Nephron progenitor cell (in vitro differentiated cells): ENCODE results near the gene MCM9.

Source experiments
- DNase-seq: peaks from one replicate; pipeline ENCODE4 v3.0.0; 2021
- H3K27ac Mint-ChIP-seq: 2 replicates; pipeline ENCODE4 v1.8.0; 2021; ENCODE audit warnings: mild to moderate bottlenecking, moderate library complexity, mixed read lengths
- H3K27me3 Mint-ChIP-seq: 2 replicates; pipeline ENCODE4 v1.8.0; 2021; ENCODE audit warnings: mild to moderate bottlenecking, low read depth, mixed read lengths; ENCODE audit not compliant: poor library complexity
- H3K36me3 Mint-ChIP-seq: 2 replicates; pipeline ENCODE4 v1.8.0; 2021; ENCODE audit warnings: low read depth, mixed read lengths
- H3K4me1 Mint-ChIP-seq: 2 replicates; pipeline ENCODE4 v1.8.0; 2021; ENCODE audit warnings: mixed read lengths
- H3K4me3 Mint-ChIP-seq: 2 replicates; pipeline ENCODE4 v1.8.0; 2021; ENCODE audit warnings: mild to moderate bottlenecking, moderate library complexity, mixed read lengths
- H3K9me3 Mint-ChIP-seq: 2 replicates; pipeline ENCODE4 v1.8.0; 2021; ENCODE audit warnings: mild to moderate bottlenecking, moderate library complexity, mixed read lengths
- TF ChIP-seq, protein P1 (sequence below): fragments of 200-600 bp; sonication (generic); IDR thresholded peaks from 2 replicates; pipeline ENCODE4 v1.5.0; 2021; ENCODE audit warnings: antibody characterized with exemption

Gene MCM9

DNA sequence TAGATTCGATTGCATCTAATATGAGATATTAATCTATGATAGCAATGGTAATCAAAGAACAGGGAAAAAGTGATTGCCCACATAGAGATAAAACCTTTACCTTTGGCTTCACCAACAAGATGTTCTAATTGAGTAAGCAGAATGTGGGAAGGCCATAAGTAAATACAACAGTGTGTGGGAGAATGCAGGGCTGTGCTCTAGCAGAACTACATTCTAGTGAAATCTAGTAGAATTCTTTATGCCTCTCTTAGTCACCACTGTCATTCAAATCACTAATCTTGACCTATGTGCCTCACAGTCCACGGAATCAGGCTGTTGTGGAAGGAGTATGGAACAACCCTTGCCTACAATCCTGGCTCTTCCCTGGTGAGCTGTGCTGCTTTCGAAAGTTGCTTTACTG is 30.4 kb upstream of the MCM9 start:
- H3K27ac Mint-ChIP-seq = peak overlapping the region; percentile 36
- DNase-seq = no peak
- TF ChIP-seq, protein P1, sequence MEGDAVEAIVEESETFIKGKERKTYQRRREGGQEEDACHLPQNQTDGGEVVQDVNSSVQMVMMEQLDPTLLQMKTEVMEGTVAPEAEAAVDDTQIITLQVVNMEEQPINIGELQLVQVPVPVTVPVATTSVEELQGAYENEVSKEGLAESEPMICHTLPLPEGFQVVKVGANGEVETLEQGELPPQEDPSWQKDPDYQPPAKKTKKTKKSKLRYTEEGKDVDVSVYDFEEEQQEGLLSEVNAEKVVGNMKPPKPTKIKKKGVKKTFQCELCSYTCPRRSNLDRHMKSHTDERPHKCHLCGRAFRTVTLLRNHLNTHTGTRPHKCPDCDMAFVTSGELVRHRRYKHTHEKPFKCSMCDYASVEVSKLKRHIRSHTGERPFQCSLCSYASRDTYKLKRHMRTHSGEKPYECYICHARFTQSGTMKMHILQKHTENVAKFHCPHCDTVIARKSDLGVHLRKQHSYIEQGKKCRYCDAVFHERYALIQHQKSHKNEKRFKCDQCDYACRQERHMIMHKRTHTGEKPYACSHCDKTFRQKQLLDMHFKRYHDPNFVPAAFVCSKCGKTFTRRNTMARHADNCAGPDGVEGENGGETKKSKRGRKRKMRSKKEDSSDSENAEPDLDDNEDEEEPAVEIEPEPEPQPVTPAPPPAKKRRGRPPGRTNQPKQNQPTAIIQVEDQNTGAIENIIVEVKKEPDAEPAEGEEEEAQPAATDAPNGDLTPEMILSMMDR = no peak
- H3K27me3 Mint-ChIP-seq = no peaks in the 10 kb centered on the region
- no peaks in the 10 kb centered on the region for H3K36me3 Mint-ChIP-seq
- no peaks in the 10 kb centered on the region for H3K9me3 Mint-ChIP-seq
- H3K4me3 Mint-ChIP-seq = no peak overlapping the region
- no peaks in the 10 kb centered on the region for H3K4me1 Mint-ChIP-seq

DNA sequence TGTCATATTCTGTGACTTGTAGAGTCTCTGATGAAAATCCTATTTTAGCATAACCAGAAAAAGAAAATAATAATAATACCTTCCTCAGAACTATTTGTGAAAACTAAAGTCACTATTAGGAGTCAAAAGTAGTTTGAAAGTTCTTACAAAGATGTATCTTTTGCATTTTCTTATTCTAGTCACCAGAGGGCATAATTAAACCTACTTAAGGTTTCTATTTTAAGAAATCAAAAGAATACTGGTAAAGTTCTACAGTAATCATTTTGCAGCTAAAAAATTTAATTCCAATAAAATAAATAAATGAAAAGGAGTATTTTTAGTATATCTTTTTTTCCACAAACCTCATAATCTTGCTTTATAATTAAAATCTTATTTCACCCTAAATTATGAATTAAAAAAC is 28.0 kb upstream of the MCM9 start:
- H3K4me3 Mint-ChIP-seq = no peak overlapping the region
- DNase-seq = no peak
- no peaks in the 10 kb centered on the region for H3K36me3 Mint-ChIP-seq

DNA sequence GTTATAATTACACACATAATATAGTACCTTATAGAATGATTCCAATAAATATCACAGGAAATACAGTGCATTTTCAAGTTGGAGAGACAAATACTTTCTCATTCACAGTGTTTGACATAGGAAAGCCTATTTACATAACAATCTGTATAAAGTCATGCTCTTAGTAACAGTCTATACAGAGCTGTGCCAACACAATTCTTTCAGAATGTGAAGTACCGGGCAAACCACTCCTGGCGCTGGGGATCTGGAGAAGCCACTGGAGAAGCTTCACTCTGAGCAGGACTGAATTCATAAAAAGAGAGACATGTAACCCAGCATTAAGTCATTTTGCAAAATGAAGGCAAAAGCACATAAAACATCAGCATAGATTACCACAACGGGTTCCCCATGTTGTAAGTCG is 24.9 kb upstream of the MCM9 start:
- TF ChIP-seq, protein P1 = no peak
- DNase-seq = no peak
- Mint-ChIP-seq H3K27ac (no peak overlapping the region), H3K9me3 (no peaks in the 10 kb centered on the region), H3K4me3 (no peak overlapping the region), H3K27me3 (no peaks in the 10 kb centered on the region), H3K4me1 (no peaks in the 10 kb centered on the region), H3K36me3 (no peaks in the 10 kb centered on the region)

More for the DNA sequence above, 28.0 kb upstream of the MCM9 start:
- Mint-ChIP-seq H3K27ac (no peak overlapping the region), H3K9me3 (no peaks in the 10 kb centered on the region), H3K27me3 (no peaks in the 10 kb centered on the region), H3K4me1 (no peaks in the 10 kb centered on the region)
- TF ChIP-seq, protein P1 = no peak

DNA sequence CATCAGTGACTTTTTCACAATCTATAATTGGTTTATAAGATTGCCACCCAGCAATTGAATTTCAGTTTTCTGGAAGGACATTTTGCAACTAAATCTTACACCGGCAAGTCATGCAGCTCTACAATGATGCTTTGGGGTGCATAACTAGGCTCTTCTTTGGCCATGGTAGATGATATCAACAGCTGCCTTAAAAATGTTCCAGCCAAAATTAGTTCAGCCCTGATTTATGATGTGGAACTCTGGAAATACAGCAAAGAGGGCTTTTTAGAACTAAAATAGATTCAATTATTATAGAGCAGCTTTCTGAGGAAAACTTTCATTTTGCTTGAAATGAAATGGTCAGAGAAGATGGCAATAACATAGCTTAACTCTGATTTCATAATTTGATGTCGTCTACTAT is 18.4 kb upstream of the MCM9 start:
- Mint-ChIP-seq H3K9me3 (peaks cover 26% of the 10 kb centered on the region), H3K4me1 (no peaks in the 10 kb centered on the region), H3K4me3 (no peak overlapping the region), H3K36me3 (peaks cover 5% of the 10 kb centered on the region), H3K27ac (no peak overlapping the region), H3K27me3 (no peaks in the 10 kb centered on the region)
- no peak for DNase-seq
- TF ChIP-seq, protein P1 = no peak

DNA sequence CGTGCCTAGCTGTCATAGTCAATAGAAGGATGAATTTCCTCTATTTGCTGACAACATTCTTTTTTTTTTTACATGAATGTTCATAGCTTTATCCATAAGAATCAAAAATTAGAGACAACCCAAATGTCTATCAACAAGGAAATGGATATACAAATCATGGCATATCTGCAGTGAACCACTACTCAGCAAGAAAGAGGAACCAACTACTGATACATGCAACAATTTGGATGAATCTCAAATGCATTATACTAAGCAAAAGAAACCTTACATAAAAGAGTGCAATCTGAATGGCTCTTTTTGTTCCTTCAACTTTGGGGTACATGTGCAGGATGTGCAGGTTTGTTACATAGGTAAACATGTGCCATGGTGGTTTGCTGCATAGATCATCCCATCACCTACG is 17.7 kb upstream of the MCM9 start:
- DNase-seq = no peak
- TF ChIP-seq, protein P1 = no peak
- Mint-ChIP-seq H3K9me3 (peaks cover 27% of the 10 kb centered on the region), H3K4me1 (no peaks in the 10 kb centered on the region), H3K36me3 (peaks cover 5% of the 10 kb centered on the region), H3K27me3 (no peaks in the 10 kb centered on the region), H3K27ac (no peak overlapping the region), H3K4me3 (no peak overlapping the region)

DNA sequence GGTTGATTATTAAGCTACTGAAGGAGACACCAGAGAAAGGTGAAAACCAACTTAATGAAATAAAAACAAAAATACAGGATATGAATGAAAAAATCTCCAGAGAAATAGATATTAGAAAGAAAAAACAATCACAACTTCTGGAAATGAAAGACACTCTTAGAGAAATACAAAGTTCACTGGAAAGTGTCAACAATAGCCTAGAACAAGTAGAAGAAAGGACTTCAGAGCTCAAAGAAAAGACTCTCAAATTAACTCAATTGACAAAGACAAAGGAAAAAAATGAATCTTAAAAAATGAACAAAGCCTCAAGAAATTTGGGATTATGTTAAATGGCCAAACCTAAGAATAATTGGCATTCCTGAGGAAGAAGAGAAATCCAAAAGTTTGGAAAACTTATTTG is 10.3 kb upstream of the MCM9 start:
- Mint-ChIP-seq H3K4me1 (no peaks in the 10 kb centered on the region), H3K9me3 (peaks cover 87% of the 10 kb centered on the region), H3K4me3 (no peak overlapping the region), H3K27ac (no peak overlapping the region), H3K36me3 (peaks cover 56% of the 10 kb centered on the region), H3K27me3 (no peaks in the 10 kb centered on the region)
- no peak for DNase-seq
- TF ChIP-seq, protein P1 = no peak
